GM18517 (cell line): ENCODE results near the gene CCDC152.

Experiments
- ATAC-seq: cut with Tn5 transposase; IDR thresholded peaks from one replicate; pipeline ENCODE4 v1.9.1; 2021; ENCODE audit warnings: mild to moderate bottlenecking, moderate library complexity; ENCODE audit not compliant: unreplicated experiment

CCDC152 gene

DNA sequence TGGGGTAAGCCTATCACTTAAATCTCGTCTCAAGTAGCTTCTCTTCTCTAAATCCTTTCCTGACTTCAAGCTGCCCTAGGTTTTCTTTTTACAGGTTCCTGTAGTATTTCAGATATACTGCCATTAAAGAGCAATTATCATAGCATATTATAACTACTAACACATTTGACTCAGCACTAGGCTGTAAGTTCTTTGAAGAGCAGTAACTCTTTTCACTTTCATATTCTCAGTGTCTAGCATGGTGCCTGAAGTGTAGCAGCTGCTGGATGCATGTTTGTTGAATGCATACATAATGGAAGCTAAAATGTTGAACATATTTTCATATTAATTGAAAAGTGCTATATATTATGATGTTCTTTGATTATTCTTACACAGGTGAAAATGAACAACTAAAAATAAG is 22.5 kb downstream of the CCDC152 start:
- peak; percentile 58 for ATAC-seq

DNA sequence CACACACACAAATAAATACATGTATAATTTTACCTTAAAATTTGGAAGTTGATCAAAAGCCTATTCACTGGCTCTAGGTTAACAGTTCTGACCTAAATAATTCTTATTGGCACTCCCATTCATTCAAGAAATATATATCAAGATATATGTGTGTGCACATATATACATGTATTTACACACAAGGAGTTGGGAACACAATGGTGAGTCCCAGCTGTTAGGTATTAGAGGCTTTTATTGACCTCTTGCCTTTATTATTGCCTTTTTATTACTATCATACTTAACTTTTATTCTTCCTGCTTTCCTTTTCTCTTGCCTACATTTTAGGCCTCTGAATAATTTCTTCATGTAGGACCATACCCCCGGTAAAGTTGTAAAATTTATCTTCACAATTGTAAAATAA is 25.0 kb downstream of the CCDC152 start:
- ATAC-seq, result no peak

DNA sequence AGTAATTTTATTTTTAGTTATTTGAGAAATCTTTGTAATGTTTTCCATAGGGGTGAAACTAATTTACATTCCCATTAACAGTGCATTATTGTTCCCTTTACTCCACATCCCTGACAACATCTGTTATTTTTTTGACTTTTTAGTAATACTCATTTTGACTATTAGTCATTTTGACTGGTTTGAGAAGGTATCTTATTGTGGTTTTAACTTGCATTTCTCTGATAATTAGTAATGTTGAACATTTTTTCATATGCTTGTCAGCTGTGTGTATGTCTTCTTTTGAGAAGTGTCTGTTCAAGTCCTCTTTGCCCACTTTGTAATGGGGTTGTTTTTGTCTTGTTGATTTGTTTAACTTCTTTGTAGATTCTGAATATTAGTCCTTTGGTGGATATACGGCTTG is 27.5 kb downstream of the CCDC152 start:
- no peak for ATAC-seq

DNA sequence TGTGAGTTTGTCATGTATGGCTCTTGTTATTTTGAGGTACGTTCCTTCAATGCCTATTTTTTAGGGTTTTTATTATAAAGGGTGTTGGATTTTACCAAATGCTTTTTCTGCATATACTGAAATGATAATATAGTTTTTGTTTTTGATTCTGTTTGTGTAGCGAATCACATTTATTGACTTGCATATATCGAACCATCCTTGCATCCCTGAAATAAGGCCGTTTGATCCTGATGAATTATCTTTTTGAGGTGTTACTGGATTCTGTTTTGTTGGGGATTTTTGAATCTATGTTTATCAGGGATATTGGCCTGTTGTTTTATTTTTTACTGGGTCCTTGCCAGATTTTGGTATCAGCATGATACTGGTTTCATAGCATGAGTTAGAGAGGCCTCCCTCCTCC is 29.1 kb downstream of the CCDC152 start:
- ATAC-seq, result no peak

DNA sequence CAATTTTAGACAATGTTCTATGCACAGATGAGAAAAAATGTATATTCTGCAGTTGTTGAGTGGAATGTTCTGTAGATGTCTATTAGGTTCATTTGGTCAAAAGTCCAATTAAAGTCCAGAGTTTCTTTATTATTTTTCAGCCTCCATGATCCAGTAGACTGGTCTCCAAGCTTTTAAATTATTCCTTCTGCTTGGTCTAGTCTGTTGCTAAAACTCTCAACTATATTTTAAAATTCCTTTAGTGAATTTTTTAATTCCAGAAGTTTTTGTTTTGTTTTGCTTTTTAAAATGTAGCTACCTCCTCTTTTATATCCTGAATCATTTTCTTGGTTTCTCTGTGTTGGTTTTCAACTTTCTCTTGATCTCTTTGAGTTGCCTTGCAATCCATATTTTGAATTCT is 30.5 kb downstream of the CCDC152 start:
- no peak for ATAC-seq

DNA sequence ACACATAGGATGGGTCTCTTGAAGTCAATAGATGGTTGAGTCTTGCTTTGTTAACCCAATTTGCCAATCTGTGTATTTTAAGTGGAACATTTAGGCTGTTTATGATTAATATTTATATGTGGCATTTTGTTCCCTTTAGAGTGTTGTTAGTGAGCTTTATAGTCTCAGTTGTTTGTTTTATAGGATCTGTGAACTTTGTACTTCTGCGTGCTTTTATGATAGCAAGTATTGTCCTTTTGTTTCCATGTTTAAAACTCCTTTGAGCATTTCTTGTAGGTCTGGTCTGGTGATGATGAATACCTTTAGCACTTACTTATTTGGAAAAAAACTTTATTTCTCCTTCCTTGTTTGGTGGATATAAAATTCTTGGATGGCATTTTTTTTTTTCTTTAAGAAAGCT is 31.2 kb downstream of the CCDC152 start:
- no peak for ATAC-seq

DNA sequence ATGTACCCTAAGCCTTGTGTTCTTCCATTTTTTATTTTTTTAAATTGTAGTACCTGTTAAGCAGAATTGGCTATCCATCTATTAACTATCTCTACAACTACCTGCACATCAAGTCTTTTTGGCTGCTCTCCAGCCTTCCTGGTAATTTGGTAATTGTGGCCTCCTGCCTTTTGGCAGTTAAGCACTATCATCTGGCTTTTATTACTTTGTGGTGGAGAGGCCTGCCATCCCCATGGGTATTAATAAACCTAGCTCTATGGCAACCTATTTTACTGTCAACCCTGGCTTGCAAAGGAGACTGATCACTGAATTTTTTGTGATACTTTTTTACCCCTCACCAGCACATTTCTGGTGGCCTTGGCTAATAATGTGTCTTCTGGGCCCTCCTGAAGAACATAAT is 34.5 kb downstream of the CCDC152 start:
- no peak for ATAC-seq

DNA sequence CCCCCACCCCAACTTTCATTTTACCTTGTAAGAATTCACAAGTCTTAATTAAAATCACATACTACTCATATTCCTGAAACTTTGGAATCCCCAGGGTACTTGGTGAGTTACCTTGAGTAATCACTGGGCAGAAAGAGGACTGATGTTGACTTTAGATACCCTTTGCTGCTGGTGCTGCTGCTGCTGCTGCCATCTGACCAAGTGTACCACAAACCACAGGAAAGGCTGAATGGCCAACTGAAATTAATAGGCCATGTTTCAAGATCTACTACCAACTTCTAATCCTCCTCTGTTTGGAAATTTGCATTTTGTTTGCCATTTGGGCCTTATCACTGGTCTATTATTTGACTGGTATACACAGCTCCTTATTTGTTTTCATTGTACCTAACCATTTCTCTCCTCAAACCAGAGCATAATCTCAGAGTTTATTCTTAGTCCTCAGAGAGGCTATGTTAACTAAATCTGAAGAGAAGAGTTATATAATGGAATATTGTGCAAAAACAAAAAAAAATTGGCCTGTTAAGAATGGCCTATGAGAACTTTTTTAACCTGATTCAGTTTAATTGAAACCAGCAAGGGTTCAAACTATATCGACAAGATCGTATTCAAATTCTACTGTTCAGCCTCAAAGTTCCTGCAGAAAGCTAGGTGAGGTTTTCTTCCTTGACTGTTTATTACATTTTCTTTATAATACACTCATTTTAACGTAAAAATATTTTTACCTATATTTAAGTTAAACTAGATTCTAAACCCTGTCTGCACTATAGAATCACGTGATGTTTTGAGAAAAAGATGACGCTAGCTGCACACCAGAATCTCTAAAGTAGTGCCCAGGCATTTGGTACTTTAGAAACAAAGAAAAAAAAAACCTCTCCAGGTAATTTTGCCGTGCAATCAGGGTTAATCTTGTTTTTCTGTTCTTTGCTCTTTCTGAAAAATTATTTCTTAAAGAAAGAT is 41.9 kb downstream of the CCDC152 start:
- ATAC-seq, result no peak

DNA sequence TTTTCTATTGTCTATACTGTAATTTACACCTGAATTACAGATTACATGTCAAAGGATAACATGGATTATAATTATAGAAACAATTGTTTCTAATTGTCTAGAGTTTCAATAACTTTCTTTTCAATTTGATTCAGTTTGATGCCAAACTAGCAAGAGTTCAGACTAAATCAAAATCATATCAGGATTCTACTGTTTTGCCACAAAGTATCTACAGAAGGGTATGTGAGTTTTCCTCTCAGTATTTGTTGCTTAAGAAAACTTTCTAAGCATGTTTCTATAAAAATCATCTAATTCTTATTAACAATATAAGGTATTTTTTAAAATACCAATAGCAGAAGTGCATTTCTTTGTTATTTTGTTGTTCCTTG is 42.6 kb downstream of the CCDC152 start:
- ATAC-seq, result no peak

DNA sequence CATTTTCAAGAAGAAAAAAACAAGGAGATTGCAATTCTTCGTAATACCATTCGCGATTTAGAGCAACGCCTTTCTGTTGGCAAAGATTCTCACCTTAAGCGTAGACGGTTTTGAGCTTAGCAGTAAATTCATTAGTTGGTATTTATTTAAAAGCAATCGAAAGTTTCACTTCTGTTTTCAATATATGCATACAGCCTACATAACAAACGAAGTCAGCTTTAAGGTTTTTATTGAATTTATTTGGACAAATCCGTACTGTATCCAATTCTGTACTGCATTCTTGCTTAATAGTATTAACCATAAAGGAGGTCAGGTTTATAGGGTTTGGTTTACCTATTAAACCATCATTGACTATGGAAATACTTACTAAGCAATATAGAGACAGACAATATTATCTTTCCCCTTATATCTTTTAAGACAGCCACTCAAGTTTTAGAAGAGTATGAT is 43.1 kb downstream of the CCDC152 start:
- ATAC-seq, result no peak

DNA sequence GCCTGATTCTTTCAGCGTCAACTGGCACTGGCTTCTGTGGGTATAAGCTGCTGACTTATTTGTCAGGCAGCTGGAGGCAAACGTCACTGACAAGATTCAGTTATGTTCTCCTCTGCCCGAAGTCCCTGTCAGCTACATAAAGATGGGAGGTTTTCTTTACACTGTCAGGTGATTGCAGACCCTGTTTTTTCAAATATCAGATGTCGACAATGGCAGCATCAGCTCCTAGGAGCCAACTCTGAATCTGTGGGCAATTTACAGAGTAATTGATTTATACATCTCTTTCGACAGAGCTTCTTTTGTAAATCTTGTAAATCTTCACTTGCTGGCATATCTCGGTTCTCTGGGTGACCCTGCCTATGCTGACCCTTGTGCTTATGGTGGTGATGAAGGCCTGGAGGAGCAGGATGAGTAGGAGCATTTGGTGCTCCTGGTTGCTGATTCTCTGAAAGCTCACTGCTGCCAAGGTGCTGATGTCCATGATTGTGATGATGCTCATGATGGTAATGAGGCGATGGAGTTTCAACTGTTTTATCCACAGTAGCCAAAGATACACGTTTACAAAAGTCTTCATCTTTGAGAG is 44.2 kb downstream of the CCDC152 start:
- ATAC-seq, result no peak

DNA sequence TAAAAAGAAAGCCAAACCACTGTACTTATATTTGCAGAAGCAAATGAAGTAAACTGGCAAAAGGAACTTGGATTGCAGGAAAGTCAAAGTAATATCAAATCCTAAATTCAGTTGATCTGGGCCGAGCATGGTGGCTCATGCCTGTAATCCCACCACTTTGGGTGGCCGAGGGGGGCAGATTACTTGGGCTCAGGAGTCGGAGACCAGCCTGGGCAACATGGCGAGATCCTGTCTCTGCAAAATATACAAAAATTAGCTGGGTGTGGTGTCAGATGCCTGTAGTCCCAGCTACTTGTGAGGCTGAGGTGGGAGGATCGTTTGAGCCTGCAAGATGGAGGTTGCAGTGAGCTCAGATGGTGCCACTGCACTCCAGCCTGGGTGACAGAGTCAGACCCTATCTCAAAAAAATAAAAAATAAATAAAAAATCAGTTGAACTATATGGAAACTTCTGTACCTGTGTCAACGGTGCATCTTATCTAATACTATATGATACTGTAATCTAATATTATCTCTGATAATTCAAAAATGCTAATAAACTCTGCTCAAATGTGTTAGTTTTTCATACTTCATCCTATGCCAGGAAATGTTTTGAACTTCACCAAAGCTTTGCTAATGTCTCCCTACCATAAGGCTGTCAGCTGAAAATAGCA is 45.0 kb downstream of the CCDC152 start:
- no peak for ATAC-seq

DNA sequence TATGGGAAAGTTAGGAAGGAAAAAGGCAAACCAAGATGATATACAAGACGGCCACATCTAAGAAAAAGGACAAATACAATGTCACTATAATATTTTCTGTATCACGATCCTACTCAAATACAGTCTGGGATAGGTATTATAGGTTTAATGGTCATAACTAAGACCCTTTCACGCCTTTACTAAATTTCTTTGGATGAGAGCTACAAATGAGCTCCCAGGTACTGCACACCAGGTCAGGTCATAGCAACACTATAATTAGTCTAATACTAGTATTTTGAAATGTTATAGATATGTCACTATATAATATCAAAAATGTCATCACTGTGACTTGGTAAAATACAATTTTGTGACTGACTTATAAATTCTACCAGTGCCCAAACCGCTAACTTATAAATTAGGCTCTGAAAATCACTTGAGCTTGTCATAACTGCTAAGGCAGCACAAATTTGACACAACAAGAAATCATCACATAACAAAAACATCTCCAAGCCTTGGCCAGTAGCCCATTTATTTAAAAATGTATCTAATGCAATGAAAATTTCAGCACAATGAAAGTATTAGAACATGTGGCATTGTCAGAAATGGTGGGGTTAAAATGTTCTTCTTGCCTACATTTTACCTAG is 48.2 kb downstream of the CCDC152 start:
- no peak for ATAC-seq

DNA sequence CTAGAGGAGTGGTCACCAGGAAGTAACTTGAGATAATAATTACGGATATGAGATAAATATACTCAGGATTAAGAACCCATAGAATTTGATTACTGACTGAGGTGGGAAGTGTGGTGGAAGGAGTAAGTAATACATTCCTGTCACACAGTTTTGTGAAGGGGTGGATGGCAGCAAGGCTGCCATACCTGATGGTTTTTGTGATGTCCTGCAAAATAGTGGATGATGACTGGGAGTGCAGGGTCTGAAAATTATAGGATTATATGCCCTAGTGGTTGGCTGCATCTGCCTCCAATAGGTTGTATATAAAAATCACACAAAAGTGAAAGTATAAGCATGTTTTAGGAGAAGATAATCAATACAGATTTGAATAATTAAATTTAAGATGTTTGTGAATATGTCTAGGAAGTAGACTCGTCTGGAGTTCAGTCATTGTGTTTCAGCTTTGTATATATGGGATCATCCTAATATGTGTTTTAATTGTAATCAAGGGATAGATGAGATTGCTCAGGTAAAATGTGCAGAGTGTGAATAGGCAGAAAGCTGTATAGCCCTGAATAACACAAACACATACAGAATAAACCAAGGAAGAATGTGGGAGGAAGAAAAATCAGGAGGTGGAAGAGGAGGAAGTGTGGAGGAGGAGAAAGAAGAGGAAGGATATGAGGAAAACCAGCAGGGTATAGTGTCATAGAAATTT is 49.5 kb downstream of the CCDC152 start:
- ATAC-seq, result no peak

DNA sequence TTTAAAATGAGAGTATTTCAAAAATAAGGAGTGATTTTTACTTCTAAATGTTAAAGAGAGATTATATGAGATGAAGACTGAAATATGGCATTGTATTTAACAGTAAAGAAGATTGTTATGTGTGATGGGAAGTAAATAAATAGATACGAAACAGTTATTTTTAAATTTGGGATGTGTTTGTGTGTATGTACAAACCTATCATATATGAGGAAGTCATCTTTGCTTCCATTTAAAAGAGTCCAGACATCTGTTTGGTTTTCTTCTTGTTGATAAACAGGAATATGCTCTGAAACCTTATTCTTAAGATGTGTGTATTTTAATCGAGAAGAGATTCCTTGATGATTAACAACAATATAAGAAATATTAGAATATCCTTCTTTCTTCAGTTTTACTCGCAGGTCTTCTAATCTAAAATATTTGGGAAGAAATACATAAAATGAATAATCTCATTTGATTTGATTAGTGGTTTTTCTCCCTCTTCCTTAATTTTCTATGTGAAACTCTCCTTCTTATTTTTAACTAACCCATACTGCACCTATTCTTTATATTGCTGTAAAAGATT is 50.2 kb downstream of the CCDC152 start:
- ATAC-seq, result no peak

DNA sequence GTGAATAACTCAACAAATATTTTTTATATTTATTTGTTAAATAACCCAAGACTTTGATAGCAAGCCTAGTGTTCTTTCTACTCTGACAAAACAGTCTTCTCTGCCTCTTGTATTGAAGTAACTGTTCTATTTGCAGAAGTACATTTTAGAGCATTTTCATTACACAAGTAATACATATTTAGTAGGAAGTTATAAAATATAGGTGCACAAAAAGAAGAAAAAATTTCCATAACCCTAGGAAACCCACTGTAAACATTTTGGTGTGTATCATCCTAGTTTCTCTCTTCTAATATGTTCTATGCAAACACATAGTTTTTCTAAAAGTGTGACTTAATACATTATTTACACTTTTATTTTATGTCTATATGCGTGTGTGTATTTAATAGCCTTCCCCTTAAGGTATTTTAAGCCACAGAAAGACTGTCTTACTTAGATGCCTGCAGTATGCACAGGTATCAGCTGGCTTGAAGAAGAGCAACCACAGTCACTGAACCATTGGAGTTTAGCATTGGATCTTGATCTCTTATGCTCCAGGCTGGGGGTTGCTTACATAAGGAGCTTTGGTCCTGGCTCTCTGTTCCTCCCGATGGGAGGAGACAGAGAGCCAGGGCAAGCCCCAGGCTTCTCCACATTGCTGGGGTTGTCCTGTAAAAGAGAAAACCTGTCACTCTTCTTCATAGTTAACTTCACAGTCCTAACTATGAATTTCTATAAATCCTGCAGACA is 51.3 kb downstream of the CCDC152 start:
- ATAC-seq, result no peak

DNA sequence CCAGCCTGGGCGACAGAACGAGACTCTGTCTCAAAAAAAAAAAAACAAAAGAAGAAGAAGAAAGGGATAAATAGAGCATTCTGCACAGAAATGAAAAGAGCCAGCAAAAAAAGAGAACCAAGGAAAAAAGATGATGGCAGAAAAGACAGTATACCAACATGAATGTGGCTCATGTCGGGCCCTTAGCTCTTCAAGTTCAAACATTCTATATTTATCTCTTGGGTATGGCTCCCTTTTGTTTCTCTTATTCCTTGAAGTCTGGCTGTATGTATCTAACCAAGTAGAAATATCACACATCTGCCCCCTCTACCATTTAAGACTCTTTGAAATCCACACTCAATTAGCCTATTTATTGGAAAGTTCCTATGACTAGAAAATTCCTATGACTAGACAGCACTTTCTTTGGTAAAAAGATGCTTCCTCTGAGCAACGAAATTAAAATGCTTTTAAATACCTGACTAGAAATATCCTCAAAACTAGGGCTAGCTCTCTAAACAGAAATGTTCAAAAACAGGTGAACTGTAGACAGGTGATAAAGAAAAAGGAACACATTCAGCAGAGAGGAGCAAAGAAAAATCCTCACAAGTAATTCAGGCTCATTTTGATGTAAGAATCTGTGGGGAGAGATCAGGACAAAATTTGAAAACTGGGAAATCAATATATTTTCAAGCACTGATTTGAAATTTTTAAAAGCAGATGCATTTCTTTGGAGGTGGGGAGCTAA is 52.4 kb downstream of the CCDC152 start:
- no peak for ATAC-seq

DNA sequence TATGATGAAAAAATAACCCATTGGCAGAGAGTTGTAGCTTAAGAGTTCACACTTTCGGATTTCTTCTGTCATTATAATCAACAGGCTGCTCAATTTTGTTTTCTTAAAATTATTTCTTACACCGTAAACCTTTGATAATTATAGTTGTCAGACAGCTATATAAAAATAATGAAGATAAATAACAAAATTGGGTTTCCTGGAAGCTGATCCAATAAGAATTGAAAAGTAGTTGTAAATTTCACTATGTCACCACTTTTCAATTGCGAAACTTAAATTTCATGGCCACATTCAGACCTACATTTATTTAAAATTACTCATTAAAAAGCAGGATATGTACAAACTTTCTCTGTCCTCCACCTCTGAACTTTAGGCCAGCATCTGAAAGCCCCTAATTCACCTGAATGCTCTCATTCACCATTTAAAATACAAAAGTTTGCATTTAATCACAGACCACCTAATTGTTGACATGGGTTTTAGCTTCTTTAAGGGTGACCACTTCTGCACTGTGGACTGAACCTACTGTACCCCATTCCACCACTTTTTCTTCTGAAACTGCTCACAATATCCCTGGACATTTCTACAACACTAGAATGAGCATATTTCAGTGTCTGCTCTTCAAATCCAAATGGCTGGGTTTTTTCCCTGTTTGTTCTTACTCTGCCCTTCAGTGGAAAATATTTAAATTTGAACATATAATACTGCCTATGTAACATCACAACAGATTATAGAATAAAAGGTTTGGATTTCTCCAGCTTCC is 54.4 kb downstream of the CCDC152 start:
- no peak for ATAC-seq
